Mesenchymal stem cell (in vitro differentiated cells and primary cell): Measurements from ENCODE around the gene LY6G5C.
A peak's percentile ranks its signal among the peaks of the same experiment; 100 is the strongest.

Source experiments
- DNase-seq: peaks from one replicate; pipeline ENCODE4 v3.0.0-alpha.2; 2013
- H2AFZ ChIP-seq: one replicate; pipeline ENCODE4 v1.6.1; 2013; ENCODE audit warnings: low read depth, mild to moderate bottlenecking, control low read depth, inconsistent platforms, low read length, moderate library complexity
- H2AK5ac ChIP-seq: 2 replicates; pipeline ENCODE4 v1.6.1; 2013; ENCODE audit warnings: low read length, moderate library complexity, mild to moderate bottlenecking, inconsistent platforms; ENCODE audit not compliant: severe bottlenecking
- H2BK120ac ChIP-seq: one replicate; pipeline ENCODE4 v1.6.1; 2013; ENCODE audit warnings: low read depth, mild to moderate bottlenecking, inconsistent platforms, low read length, moderate library complexity
- H2BK12ac ChIP-seq, 2 experiments: one replicate each; pipeline ENCODE4 v1.6.1; 2013; ENCODE audit warnings: inconsistent platforms in 2 of 2, low read length in 2 of 2, mild to moderate bottlenecking in 2 of 2, moderate library complexity in 2 of 2, control low read depth in 1 of 2
- H2BK15ac ChIP-seq: one replicate; pipeline ENCODE4 v1.6.1; 2013; ENCODE audit warnings: mild to moderate bottlenecking, low read depth, inconsistent platforms; ENCODE audit not compliant: poor library complexity, severe bottlenecking
- H2BK5ac ChIP-seq: 2 replicates; pipeline ENCODE4 v1.6.1; 2013; ENCODE audit warnings: low read depth, mild to moderate bottlenecking, low read length, control low read depth, inconsistent platforms; ENCODE audit not compliant: poor library complexity, severe bottlenecking
- H3K14ac ChIP-seq, 2 experiments: one replicate each; pipeline ENCODE4 v1.6.1; 2013; ENCODE audit warnings: inconsistent platforms in 2 of 2, low read length in 2 of 2, control low read depth in 1 of 2, mild to moderate bottlenecking in 1 of 2, moderate library complexity in 1 of 2
- H3K18ac ChIP-seq, 2 experiments: one replicate each; pipeline ENCODE4 v1.6.1; 2013; ENCODE audit warnings: inconsistent platforms in 2 of 2, low read length in 2 of 2, control low read depth in 1 of 2, low read depth in 1 of 2, mild to moderate bottlenecking in 1 of 2
- H3K23ac ChIP-seq, 2 experiments: one replicate each; pipeline ENCODE4 v1.6.1; 2013; ENCODE audit warnings: inconsistent platforms in 2 of 2, low read length in 2 of 2, mild to moderate bottlenecking in 2 of 2, moderate library complexity in 2 of 2, control low read depth in 1 of 2
- H3K27ac ChIP-seq: 2 replicates; pipeline ENCODE4 v1.5.1; 2013; ENCODE audit warnings: mild to moderate bottlenecking, moderate library complexity, low read length, control low read depth, inconsistent platforms; ENCODE audit not compliant: poor library complexity, severe bottlenecking
- H3K27me3 ChIP-seq, 2 experiments: 2 replicates each; pipeline versions ENCODE4 v1.6.1 to v1.7.0; 2013; ENCODE audit warnings: low read length in 2 of 2, mild to moderate bottlenecking in 2 of 2, moderate library complexity in 2 of 2, control low read depth in 1 of 2, inconsistent platforms in 1 of 2; ENCODE audit not compliant: control insufficient read depth in 1 of 2, insufficient read depth in 1 of 2
- H3K36me3 ChIP-seq, 2 experiments: 2 replicates each; pipeline versions ENCODE4 v1.6.1 to v1.7.0; 2013; ENCODE audit warnings: low read length in 2 of 2, control low read depth in 1 of 2, inconsistent platforms in 1 of 2, low read depth in 1 of 2, mild to moderate bottlenecking in 1 of 2; ENCODE audit not compliant: insufficient read depth in 2 of 2, control insufficient read depth in 1 of 2
- H3K4ac ChIP-seq, 2 experiments: one replicate each; pipeline ENCODE4 v1.6.1; 2013; ENCODE audit warnings: inconsistent platforms in 2 of 2, low read length in 2 of 2, mild to moderate bottlenecking in 2 of 2, moderate library complexity in 2 of 2, control low read depth in 1 of 2, low read depth in 1 of 2
- H3K4me1 ChIP-seq: 2 replicates; pipeline ENCODE4 v1.6.1; 2013; ENCODE audit warnings: low read depth, low read length, control low read depth; ENCODE audit not compliant: control insufficient read depth, insufficient read depth
- H3K4me2 ChIP-seq: 2 replicates; pipeline ENCODE4 v1.6.1; 2013; ENCODE audit warnings: low read length, mild to moderate bottlenecking, inconsistent platforms; ENCODE audit not compliant: poor library complexity, severe bottlenecking
- H3K4me3 ChIP-seq, 2 experiments: 2 replicates each; pipeline versions ENCODE4 v1.5.1 to v1.7.0; 2013; ENCODE audit warnings: low read length in 2 of 2, mild to moderate bottlenecking in 2 of 2, control low read depth in 1 of 2, low read depth in 1 of 2; ENCODE audit not compliant: insufficient read depth in 1 of 2
- H3K79me1 ChIP-seq: replicated peaks from 2 replicates; pipeline ENCODE4 v1.6.1; 2013; ENCODE audit warnings: mild to moderate bottlenecking, control low read depth, low read length, inconsistent platforms; ENCODE audit not compliant: poor library complexity, severe bottlenecking
- H3K9ac ChIP-seq: 2 replicates; pipeline ENCODE4 v1.7.0; 2013; ENCODE audit warnings: mild to moderate bottlenecking, low read length, moderate library complexity
- H3K9me3 ChIP-seq: 2 replicates; pipeline ENCODE4 v1.7.0; 2013; ENCODE audit warnings: mild to moderate bottlenecking, low read length; ENCODE audit not compliant: control insufficient read depth
- H4K8ac ChIP-seq: one replicate; pipeline ENCODE4 v1.6.1; 2013; ENCODE audit warnings: inconsistent platforms, mild to moderate bottlenecking, low read length, moderate library complexity
- H4K91ac ChIP-seq: one replicate; pipeline ENCODE4 v1.6.1; 2013; ENCODE audit warnings: mild to moderate bottlenecking, low read length, inconsistent platforms
- WGBS: methylation state at CpG from one replicate; pipeline ENCODE4 v1.1.7; 2013; ENCODE audit warnings: mixed read lengths; 5-methylcytosine and 5-hydroxymethylcytosine counted together

Gene LY6G5C

GRCh38 chr6:31632279-31632946 is 48.5 kb downstream of the LY6G5C start:
- no peak overlapping the region for H2AK5ac ChIP-seq
- H4K91ac ChIP-seq, result peak overlapping the region; percentile 62
- peaks cover 1% of the 10 kb centered on the region for H3K4me1 ChIP-seq
- peaks cover 98 to 99% of the 10 kb centered on the region in 2 experiments for H3K36me3 ChIP-seq
- no peak overlapping the region for H3K27ac ChIP-seq
- no peak overlapping the region for H3K18ac ChIP-seq
- no peak overlapping the region for H2BK120ac ChIP-seq
- no peak overlapping the region for H2BK15ac ChIP-seq
- H4K8ac ChIP-seq, result peak overlapping the region; percentile 87
- no peak overlapping the region for H3K4me2 ChIP-seq
- H3K23ac ChIP-seq, result no peak overlapping the region
- no peak overlapping the region for H2BK5ac ChIP-seq
- DNase-seq, result no peak
- WGBS, result 95% methylated on average over 26 of the region's 26 CpGs
- no peak overlapping the region for H2AFZ ChIP-seq
- peak overlapping the region; percentile 60 for H3K9ac ChIP-seq
- no peak overlapping the region for H3K4ac ChIP-seq
- no peaks in the 10 kb centered on the region for H3K27me3 ChIP-seq
- H2BK12ac ChIP-seq, result no peak overlapping the region
- H3K79me1 ChIP-seq, result peaks cover 23% of the 10 kb centered on the region
- no peaks in the 10 kb centered on the region for H3K9me3 ChIP-seq
- H3K14ac ChIP-seq, result no peak overlapping the region
- no peak overlapping the region for H3K4me3 ChIP-seq

- Histone ChIP-seq H3K9ac (no peak overlapping the region), H2BK15ac (no peak overlapping the region), H3K4me1 (no peaks in the 10 kb centered on the region), H2BK120ac (no peak overlapping the region), H2AFZ (no peak overlapping the region), H3K27ac (no peak overlapping the region), H3K23ac (no peak overlapping the region), H3K14ac (no peak overlapping the region), H3K79me1 (peaks cover 21% of the 10 kb centered on the region), H3K36me3 (peaks cover 97 to 100% of the 10 kb centered on the region in 2 experiments), H3K9me3 (no peaks in the 10 kb centered on the region), H3K27me3 (no peaks in the 10 kb centered on the region), H2AK5ac (no peak overlapping the region), H4K8ac (no peak overlapping the region), H2BK5ac (no peak overlapping the region), H3K4me3 (no peak overlapping the region), H3K4ac (no peak overlapping the region), H4K91ac (no peak overlapping the region), H3K18ac (no peak overlapping the region), H2BK12ac (no peak overlapping the region), H3K4me2 (no peak overlapping the region)
- 98% methylated on average over 31 of the region's 32 CpGs for WGBS
- no peak for DNase-seq
These were observed 49.1 kb downstream of the LY6G5C start for GRCh38 chr6:31631681-31632278.

GRCh38 chr6:31631209-31631608 is 49.7 kb downstream of the LY6G5C start:
- H3K9me3 ChIP-seq, result no peaks in the 10 kb centered on the region
- H2BK15ac ChIP-seq, result no peak overlapping the region
- no peak overlapping the region for H3K18ac ChIP-seq
- H2BK5ac ChIP-seq, result no peak overlapping the region
- peaks cover 96 to 100% of the 10 kb centered on the region in 2 experiments for H3K36me3 ChIP-seq
- H2AK5ac ChIP-seq, result no peak overlapping the region
- no peak overlapping the region for H3K4me2 ChIP-seq
- H3K27me3 ChIP-seq, result no peaks in the 10 kb centered on the region
- 96% methylated on average over 16 of the region's 16 CpGs for WGBS
- H3K14ac ChIP-seq, result no peak overlapping the region
- H2BK12ac ChIP-seq, result no peak overlapping the region
- DNase-seq, result no peak
- H3K27ac ChIP-seq, result no peak overlapping the region
- no peak overlapping the region for H3K4me3 ChIP-seq
- no peaks in the 10 kb centered on the region for H3K4me1 ChIP-seq
- H3K79me1 ChIP-seq, result peaks cover 21% of the 10 kb centered on the region
- H2AFZ ChIP-seq, result no peak overlapping the region
- no peak overlapping the region for H2BK120ac ChIP-seq
- no peak overlapping the region for H3K4ac ChIP-seq
- H4K8ac ChIP-seq, result no peak overlapping the region
- H3K23ac ChIP-seq, result no peak overlapping the region
- H4K91ac ChIP-seq, result no peak overlapping the region
- H3K9ac ChIP-seq, result no peak overlapping the region

- Histone ChIP-seq H3K4me3 (no peak overlapping the region), H3K36me3 (peaks cover 96 to 100% of the 10 kb centered on the region in 2 experiments), H3K27me3 (no peaks in the 10 kb centered on the region), H3K23ac (no peak overlapping the region), H2BK120ac (no peak overlapping the region), H2BK12ac (no peak overlapping the region), H3K14ac (no peak overlapping the region), H3K4ac (no peak overlapping the region), H3K4me2 (no peak overlapping the region), H2BK15ac (no peak overlapping the region), H2AFZ (no peak overlapping the region), H3K79me1 (peaks cover 20% of the 10 kb centered on the region), H4K91ac (no peak overlapping the region), H3K9me3 (no peaks in the 10 kb centered on the region), H4K8ac (no peak overlapping the region), H3K9ac (peak overlapping the region; percentile 41), H3K18ac (no peak overlapping the region), H3K4me1 (no peaks in the 10 kb centered on the region), H2BK5ac (no peak overlapping the region), H3K27ac (no peak overlapping the region), H2AK5ac (no peak overlapping the region)
- 98% methylated on average over 25 of the region's 25 CpGs for WGBS
- DNase-seq, result no peak
These were observed 50.5 kb downstream of the LY6G5C start for GRCh38 chr6:31630177-31630934.
